Nucleus accumbens (tissue), 56 donors: ENCODE measurements around the gene C16orf78.

ENCODE experiments used
- DNase-seq, 56 donors: peaks; one replicate each; lab custom pipeline; 2025; lab: John Stamatoyannopoulos, UW

Gene C16orf78

GRCh38 chr16:49424961-49425360, 51.4 kb downstream of the C16orf78 start:
- DNase-seq, result no peak

GRCh38 chr16:49427771-49428170, 54.2 kb downstream of the C16orf78 start:
- no peak for DNase-seq

GRCh38 chr16:49428808-49429207, 55.2 kb downstream of the C16orf78 start:
- no peak for DNase-seq

- DNase-seq, result no peak
Observed at GRCh38 chr16:49431040-49431439, 57.4 kb downstream of the C16orf78 start.

GRCh38 chr16:49431591-49432290, 58.1 kb downstream of the C16orf78 start:
- no peak for DNase-seq

GRCh38 chr16:49434733-49435132, 61.1 kb downstream of the C16orf78 start:
- DNase-seq, result no peak

- no peak for DNase-seq
Observed at GRCh38 chr16:49436181-49436580, 62.6 kb downstream of the C16orf78 start.

GRCh38 chr16:49437344-49437743, 63.7 kb downstream of the C16orf78 start:
- no peak for DNase-seq

- no peak for DNase-seq
Observed at GRCh38 chr16:49439050-49439449, 65.4 kb downstream of the C16orf78 start.

GRCh38 chr16:49439676-49440075, 66.1 kb downstream of the C16orf78 start:
- no peak for DNase-seq

GRCh38 chr16:49440156-49441065, 66.8 kb downstream of the C16orf78 start:
- DNase-seq, result peak in 4 of 56 donors; percentile 2 to 18 (median 10)

- DNase-seq, result no peak
Observed at GRCh38 chr16:49441366-49441780, 67.8 kb downstream of the C16orf78 start.

- DNase-seq, result no peak
Observed at GRCh38 chr16:49442805-49443204, 69.2 kb downstream of the C16orf78 start.

GRCh38 chr16:49443576-49443975, 70.0 kb downstream of the C16orf78 start:
- DNase-seq, result no peak

GRCh38 chr16:49446805-49447204, 73.2 kb downstream of the C16orf78 start:
- DNase-seq, result no peak
